Activated CD8-positive, alpha-beta memory T cell treated with anti-CD3 and anti-CD28 coated beads for 48 hours (primary cell): Measurements from ENCODE around the gene ZFYVE9.

ENCODE experiments used
- DNase-seq, 3 experiments: peaks; one replicate each; pipeline ENCODE4 v3.0.0-alpha.2; 2020; ENCODE audit warnings: low read depth in 2 of 3, low spot score in 2 of 3

ZFYVE9 gene

DNA sequence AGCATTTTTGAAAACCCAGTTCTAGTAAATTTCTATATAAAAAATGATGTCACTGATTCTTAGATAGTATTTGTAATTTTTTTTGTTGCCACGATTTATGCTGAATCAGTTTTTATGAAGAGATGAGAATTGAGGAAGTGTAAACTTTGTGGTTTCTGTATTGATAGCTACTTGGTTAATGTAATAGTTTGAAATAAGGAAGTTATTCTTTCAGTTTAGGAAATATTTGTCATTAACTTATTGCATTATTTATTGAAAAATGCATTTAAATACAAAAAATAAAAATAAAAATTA is 97.8 kb downstream of the ZFYVE9 start:
- no peak for DNase-seq

GRCh38 chr1:52240592-52241210 is 98.8 kb downstream of the ZFYVE9 start:
- DNase-seq, result no peak

- no peak for DNase-seq
Measured at GRCh38 chr1:52243221-52243987, 101.5 kb downstream of the ZFYVE9 start.

GRCh38 chr1:52249831-52250230 is 107.9 kb downstream of the ZFYVE9 start:
- no peak for DNase-seq

DNA sequence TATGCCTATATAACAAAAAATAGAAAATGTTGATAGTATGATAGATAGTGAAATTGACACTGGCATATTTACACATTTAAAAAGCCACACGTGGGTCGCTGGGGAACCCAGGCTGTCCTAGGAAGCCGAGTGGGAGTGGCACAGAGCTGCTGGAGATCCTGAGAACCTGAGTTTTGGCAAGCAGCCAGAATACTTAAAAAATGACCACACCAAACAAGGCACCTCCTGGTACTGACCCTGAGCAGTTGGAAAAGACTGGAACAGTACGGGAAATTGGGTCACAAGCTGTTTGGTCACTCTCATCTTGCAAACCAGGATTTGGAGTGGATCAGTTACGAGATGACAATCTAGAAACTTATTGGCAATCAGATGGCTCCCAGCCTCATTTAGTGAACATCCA is 111.5 kb downstream of the ZFYVE9 start:
- no peak for DNase-seq

DNA sequence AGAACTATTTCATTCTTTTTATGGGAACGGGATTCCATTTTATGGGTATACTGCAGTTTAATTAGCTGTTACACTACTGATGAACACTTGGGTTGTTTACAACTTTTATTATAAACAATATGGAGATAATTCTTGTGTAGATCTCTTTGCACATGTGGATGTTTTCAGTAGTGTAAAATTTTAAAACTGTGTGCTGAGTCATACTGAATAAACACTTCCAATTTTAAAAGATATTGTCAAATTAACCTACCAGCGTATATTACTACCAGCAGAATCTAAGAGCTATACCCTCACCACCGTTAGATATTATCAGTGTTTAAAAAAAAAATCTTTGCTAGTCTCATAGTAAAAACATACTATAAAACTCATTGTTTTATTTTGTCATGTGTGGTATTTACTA is 118.0 kb downstream of the ZFYVE9 start:
- no peak for DNase-seq

- DNase-seq, result no peak
Measured at GRCh38 chr1:52263153-52263910, 121.4 kb downstream of the ZFYVE9 start.

GRCh38 chr1:52264530-52265115 is 122.7 kb downstream of the ZFYVE9 start:
- DNase-seq, result no peak

DNA sequence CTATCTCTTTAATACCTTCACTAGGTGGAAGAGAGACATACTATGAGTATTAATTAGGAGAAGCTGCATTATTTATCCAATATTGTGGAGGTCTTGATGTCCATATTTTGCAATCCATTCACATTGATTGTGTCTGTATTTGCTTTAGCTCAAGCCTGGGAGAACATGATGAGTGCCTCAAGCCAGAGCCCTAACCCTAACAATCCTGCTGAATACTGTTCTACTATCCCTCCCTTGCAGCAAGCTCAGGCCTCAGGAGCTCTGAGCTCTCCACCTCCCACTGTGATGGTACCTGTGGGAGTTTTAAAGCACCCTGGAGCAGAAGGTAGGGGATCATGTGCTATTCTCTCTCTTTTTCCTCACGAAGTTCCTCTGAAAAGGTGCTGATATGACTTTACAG is 124.6 kb downstream of the ZFYVE9 start:
- no peak for DNase-seq

- DNase-seq, result no peak
Measured at GRCh38 chr1:52268372-52268771, 126.5 kb downstream of the ZFYVE9 start.

DNA sequence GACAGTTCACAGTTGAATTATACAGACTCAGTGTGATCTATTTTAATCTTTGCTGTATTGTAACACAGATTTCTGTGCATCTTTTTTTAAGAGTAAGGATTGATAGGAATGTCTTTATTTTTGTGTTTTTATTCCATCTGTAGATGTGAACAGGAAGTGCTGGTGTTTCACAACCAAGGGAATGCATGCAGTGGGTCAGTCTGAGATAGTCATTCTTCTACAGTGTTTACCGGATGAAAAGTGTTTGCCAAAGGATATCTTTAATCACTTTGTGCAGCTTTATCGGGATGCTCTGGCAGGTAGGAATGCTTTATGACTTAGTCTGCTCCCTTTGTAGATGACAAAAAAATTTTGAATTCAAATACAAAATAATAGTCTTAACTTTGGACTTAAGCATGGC is 139.6 kb downstream of the ZFYVE9 start:
- DNase-seq, result no peak

GRCh38 chr1:52288286-52288685 is 146.4 kb downstream of the ZFYVE9 start:
- no peak for DNase-seq

DNA sequence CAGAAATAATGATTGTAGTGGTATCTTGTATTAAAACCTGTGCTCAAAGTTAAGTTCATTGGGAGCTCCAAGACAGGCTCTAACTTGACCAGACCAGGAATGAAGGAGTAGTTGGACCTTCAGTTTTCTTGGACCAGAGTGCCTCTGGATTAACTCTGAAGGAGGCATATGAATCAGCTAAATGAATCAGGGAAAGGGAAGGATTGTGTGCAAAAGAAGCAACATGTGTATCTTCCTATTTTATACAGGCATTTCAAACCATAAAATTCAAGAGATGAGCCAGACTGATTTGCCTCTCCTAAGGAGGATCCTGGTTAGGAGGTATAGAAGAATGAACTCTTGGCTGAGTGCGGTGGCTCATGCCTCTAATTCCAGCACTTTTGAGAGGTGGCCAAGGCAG is 152.7 kb downstream of the ZFYVE9 start:
- DNase-seq, result no peak

GRCh38 chr1:52296345-52296744 is 154.5 kb downstream of the ZFYVE9 start:
- no peak for DNase-seq

DNA sequence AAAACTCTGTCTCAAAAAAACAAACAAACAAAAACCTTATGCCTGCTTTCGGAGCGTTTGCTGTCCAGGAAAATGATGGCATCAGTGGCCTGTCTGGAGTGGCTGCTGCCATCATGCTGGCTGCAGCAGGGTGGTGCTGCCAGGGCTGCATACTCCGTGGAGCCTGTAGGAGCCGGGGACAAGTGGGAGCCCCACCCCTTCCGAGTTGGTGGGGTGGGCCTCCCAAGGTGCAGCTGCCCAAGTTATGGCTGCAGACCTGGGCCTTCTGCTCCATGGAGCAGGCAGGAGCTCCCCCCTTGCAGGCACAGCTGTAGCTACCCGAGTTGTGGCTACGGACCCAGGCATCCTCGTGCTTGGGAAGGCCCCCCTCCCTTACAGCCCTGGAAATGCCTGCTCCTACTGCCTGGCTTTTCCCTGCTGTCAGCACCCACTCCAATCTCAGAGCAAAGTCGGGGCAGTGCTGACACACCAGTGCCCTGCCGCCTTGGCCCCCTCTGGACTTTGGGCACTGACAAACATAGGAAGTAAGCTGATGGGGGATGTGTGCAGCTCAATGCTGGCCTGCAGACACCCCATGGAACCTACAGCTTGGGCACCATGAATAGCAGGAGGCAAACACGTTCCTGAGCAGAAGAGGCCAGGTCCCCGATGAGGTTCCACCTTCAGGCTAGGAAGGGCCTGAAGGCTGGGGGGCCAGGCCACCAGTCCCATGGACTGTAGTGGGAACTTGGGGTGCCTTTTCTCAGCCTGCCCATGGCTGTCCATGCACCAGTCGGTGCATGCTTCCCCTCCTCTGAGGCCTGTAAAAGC is 163.7 kb downstream of the ZFYVE9 start:
- DNase-seq, result no peak

DNA sequence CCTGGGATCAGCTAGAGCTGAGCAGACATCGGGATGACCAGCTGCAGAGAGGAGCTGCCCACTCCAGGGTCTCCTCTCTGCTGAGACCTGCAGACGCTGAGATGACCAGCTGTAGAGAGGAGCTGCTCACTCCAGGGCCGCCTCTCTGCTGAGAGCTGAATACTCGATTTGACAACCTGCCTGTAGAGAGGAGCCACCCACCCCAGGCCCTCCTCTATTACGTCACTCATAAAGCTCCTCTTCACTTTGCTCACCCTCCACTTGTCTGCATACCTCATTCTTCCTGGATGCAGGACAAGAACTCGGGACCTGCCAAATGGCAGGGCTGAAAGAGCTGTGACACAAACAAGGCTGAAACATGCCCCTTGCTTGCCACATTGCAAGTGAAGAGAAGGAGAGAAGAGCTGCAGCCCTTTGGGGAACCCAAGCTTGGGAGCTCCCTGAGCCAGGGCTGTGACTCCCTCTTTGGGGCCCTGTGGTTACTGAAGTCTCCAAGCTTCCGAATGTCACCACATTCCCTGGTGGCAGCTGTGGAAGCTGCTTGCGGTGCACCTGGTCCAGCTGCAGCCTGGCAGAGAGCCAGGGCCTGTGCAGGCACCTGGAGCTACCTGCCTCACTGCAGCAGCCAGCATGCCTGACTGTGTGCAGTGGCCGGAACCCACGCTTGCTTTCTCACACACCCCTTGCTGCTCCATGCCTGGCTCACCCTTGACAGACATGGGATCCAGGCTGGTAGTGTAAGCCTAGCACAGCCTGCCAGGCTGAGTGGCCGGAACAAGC is 164.5 kb downstream of the ZFYVE9 start:
- no peak for DNase-seq

DNA sequence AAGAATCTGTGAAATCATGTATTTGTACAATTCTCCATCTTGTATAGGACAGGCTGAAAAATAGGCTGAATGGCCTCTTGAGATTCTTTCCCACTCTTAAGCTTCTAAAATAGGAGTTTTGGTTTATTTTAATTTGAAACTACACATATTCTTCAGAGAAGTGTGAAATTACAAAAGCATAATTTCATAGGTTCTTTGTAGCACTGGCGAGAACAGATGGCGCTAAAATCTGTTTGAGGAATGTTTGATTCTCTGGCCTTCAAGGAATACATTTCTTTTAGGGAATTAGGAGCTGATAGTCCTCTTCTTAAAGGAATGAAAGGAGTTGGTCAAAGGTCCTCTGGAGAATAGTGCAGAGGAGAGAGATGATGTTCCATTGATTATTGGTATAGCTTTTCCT is 179.2 kb downstream of the ZFYVE9 start:
- no peak for DNase-seq

DNA sequence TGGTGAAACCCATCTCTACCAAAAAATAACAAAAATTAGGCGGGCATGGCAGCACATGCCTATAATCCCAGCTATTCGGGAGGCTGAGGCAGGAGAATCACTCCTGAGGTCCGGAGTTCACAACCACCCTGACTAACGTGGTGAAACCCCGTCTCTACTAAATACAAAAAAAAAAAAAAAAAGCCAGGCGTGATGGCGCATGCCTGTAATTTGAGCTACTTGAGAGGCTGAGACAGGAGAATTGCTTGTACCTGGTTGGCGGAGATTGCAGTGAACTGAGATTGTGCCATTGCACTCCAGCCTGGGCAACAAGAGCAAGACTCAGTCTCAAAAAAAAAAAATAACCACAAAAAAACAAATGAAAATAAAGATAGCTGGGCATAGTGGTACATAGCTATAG is 181.8 kb downstream of the ZFYVE9 start:
- no peak for DNase-seq

DNA sequence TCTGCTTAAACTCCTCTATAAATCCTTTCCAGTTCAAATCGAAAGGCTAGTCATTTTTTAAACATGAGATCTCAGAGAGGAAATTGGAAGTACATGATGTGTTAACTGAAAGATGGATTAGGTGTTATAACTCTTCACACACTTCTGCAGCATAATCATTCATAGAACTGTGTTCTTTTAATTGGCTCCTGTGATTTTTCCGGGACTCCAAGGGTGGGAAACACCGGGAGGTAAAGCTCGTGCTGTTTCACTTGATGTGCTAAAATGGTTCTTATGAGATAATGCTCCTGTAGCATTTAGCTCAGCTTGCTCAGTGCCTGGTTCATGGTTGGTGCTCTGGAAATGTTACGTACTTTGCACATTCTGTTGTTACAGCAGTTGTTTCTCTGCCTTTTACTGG is 183.9 kb downstream of the ZFYVE9 start:
- no peak for DNase-seq

DNA sequence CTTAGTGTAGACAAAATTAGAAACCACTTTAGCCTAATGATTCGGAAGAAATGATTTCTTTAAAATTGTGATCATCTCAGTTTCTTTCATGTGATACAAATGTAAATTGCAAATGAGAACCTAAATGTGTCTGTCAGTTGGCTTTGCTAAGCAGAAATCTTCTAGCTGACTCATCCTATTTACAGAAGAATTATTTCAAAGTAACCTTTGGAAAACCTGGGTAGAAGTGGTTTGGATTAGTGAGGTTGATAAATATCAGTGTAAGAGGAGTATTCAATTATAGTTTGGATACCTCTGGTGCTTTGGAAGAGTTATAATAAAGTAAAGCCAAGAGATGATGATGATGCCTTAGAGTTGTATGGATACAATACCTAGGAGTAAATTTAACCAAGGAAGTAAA is 186.7 kb downstream of the ZFYVE9 start:
- no peak for DNase-seq

DNA sequence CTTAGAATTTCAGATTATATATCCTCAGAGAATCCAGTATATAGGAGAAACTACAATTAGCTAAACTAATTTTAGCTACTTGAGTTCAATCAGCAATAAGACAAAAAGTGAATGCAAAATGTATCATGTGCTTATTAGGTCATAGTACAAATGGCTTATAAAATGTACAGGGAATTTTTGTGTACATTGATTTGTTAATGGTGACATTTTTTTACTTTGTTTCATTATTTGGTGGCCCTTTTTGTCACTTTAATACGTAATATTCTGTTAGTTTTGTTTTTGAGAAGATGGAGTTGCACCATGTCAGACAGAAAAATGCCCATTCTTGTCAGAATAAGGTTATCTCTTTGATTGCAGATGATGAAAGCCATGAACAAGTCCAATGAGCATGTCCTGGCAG is 190.5 kb downstream of the ZFYVE9 start:
- no peak for DNase-seq
